Activated CD4-positive, CD25-positive, alpha-beta regulatory T cell treated with anti-CD3 and anti-CD28 coated beads, Interleukin-2, amount 50 U/mL, for 72 hours (primary cell): ENCODE data around the gene AGAP1.

Source experiments
- DNase-seq: peaks from one replicate; pipeline ENCODE4 v3.0.0; 2021

AGAP1 gene

GRCh38 chr2:235697041-235697440 is 203.2 kb downstream of the AGAP1 start:
- DNase-seq: no peak

DNA sequence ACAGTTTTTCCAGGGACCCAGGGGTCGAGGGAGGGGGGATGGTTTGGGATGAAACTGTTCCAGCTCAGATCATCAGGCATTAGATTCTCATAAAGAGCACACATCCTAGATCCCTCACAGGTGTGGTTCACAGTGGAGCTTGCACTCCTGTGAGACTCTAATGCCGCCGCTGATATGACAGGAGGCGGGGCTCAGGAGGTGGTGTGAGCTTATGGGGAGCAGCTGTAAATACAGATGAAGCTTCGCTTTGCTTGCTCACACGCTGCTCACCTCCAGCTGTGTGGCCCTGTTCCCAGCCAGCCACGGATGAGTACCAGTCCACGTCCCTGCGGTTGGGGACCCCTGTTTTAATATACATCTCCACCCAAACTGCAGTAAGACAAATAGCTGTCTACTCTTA is 204.2 kb downstream of the AGAP1 start:
- DNase-seq: no peak

GRCh38 chr2:235698491-235698890 is 204.6 kb downstream of the AGAP1 start:
- DNase-seq: no peak

DNA sequence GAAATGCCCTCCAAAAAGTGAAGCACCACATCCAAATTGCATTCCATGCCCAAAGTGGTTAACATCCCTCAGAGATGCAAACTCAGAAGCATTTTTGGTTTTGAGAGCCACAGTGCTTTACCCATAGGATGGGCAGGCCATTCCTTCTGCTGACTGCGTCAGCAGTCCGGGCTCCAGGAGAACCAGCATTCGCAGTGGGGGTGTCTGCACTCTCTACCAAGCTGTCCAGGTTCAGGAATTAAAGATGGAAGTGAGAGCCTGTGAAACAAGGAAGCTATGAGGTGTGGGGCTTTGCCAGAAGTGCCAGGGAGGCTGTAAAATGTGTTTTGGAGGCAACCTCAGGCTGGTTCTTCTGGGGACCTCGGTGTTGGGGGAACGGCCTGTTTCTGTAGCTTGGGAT is 205.7 kb downstream of the AGAP1 start:
- DNase-seq: no peak

DNA sequence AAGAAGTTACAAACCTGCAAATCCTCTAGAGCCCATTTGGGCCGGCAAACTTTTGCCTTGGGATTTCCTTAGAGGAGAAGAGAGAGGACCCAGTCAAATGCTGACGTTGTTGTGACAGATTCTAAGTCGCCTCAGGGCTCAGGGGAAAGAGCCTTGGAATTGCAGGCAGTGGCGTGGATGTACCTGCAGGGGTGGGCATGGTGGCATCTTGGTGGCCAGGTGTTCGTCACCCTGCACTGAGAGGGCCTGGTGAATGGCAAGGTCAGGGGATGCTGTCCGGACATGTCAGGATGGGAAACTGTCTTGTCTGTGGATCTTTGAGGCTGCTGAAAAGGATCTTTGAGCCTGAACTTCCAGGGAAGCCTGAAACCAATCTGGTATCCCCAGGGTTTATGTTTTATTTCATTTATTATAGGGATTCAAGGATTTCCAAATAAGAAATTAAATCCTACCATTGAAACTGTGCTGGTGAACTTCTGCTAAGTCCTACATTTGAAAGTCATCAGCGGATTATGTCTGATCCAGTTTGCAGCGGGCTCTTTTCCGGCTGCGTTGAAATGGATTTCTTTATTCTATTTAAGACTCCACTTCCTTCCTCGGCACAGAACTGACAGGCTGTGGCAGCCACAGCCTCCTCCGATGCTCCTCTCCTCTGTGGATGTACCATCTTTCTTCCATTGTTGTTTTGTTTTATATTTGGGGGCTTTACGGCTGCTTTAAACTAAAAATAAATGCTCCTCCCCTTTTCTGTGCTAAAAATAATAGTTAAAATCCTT is 207.6 kb downstream of the AGAP1 start:
- no peak for DNase-seq

GRCh38 chr2:235702186-235702585 is 208.3 kb downstream of the AGAP1 start:
- DNase-seq: no peak

DNA sequence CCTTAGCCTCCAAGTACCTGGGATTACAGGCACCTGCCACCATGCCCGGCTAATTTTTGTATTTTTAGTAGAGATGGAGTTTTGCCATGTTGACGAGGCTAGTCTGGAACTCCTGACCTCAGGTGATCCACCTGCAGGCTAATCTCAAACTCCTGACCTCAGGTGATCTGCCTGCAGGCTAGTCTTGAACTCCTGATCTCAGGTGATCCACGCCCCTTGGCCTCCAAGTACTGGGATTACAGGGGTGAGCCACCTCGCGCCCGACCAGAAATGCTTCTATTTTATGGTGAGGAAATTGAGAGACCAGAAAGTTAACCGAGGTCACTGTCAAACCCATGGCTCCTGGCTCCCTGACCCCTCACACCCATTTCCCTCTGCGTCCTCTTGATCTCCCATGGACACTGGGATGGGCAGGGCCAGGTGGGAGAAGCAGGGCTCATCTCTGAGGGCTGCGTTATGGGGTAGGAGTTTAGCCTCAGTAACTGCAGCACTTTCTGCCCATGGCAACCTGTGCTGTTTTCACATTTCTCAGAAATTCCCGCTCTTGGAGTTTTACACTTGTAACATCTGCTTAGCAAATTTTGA is 210.0 kb downstream of the AGAP1 start:
- DNase-seq: no peak

GRCh38 chr2:235705296-235705695 is 211.5 kb downstream of the AGAP1 start:
- DNase-seq: no peak

- DNase-seq: no peak
Observed at GRCh38 chr2:235706506-235706905, 212.7 kb downstream of the AGAP1 start.

DNA sequence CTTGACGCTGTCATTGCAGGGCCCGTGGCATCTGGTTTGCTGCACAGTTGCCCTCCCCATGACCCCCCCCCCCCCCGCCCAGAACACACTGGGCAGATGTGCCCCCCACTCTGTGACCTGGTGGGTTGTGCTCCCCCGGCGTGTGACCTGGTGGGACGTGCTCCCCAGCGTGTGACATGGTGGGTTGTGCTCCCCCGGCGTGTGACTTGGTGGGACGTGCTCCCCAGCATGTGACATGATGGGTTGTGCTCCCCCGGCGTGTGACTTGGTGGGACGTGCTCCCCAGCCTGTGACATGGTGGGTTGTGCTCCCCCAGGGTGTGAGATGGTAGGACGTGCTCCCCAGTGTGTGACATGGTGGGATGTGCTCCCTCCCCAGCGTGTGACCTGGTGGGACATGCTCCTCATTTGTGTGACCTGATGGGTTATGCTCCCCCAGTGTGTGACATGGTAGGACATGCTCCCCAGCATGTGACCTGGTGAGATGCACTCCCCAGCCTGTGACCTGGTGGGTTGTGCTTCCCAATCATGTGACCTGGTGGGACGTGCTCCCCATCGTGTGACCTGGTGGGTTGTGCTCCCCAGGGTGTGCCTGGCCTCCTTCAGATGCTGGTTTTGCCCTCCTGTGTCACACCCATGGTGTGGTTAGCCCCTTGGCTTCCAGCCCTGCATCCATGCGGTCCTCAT is 213.7 kb downstream of the AGAP1 start:
- no peak for DNase-seq

GRCh38 chr2:235709124-235709813 is 215.4 kb downstream of the AGAP1 start:
- DNase-seq: no peak

DNA sequence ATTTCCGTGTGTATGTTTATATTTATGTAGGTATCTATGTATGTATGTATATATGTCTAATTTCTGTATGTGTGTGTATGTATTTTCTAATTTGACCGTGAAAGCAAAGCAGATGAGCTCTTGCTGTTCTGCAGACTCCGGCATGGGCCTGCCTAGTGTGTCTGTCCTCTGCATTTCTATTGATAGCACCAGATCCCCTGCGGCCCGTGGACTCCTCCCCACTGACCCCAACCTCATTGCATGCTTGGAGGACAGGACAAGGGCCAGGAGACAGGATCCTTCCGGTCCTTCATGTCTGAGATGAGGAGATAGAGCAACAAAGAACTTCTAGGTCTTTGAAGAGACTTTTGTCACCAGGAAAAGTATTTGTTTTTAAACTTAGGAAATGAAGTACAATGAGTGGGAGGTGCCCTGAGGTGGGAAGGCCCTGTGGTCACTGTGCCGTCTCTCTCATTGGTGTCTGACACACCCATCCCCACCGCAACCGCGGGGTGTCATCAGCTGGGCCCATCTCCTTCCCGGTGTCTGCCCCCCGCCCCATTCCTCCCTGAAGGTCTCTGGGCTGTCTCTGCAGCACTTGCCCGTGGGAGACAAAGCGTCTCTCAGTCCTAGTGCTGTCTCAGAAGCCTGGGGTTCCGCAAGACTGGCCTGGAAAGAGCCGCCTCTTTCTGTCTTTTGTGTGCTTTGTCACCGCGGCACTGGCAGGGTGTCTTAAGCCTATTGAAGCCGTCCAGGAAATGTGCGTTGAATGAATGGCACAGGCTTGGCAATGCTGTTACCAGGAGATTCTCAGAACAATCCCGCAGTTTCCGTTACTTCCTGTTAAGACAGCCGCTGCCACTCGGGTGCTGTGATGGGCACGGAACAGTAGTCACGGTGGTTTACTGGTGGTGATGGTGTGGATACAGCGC is 216.4 kb downstream of the AGAP1 start:
- no peak for DNase-seq

DNA sequence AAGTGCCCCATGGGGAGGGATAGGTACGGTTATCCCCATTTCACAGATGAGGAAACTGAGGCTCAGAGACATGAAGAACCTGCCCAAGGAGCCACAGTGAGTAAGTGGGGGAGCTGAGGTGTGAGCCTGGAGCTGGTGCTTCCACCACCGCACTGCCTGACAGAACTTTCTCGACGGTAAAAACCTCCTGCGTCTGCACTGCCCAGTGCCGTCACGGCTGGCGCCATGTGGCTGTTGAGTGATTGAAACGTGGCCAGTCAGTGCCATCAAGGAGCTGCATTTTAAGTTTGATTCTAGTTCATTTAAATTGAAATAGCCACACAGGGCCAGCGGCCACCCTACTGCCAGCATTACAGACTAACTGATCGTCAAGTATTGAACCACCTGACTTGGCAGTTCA is 217.1 kb downstream of the AGAP1 start:
- no peak for DNase-seq

DNA sequence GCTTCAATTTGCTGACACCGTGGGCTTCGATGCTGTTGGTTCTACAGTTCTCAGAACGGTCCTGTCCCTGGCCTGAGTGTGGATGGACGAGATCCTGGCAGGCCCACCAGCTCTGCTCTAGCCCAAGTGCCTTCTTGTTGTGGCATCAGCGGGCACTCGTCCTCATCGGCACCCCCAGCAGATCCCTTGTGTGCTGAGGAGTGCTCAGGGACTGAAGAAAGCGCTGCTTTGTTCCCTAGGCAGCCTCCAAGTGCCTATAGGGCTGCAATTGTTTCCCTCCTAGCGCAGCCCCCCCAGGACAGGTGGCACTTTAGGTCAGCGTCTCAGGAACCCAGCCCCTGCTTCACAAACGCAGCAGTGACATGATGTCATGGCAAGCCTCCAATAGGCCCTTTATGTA is 217.7 kb downstream of the AGAP1 start:
- no peak for DNase-seq

GRCh38 chr2:235712176-235712575 is 218.3 kb downstream of the AGAP1 start:
- no peak for DNase-seq

GRCh38 chr2:235713189-235713588 is 219.3 kb downstream of the AGAP1 start:
- no peak for DNase-seq

DNA sequence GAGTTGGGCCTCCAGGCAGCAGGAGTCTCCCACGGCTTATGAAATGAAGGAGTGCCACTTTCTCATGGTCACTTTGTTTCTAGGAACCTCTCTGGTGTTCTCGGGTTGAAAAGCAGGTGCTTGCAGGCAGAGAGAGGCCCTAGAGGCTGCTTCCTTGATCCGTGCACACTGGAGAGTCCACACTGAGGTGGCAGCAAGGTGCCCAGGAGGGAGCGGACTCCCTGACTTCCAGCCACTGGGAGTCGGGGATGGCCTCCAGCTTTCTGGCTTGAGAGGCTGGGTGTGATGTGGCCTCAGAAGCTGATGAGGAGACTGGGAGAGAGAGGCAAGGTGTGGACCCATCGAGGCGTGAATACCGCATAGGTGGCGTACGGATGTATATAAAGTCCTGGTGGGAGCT is 221.8 kb downstream of the AGAP1 start:
- no peak for DNase-seq

DNA sequence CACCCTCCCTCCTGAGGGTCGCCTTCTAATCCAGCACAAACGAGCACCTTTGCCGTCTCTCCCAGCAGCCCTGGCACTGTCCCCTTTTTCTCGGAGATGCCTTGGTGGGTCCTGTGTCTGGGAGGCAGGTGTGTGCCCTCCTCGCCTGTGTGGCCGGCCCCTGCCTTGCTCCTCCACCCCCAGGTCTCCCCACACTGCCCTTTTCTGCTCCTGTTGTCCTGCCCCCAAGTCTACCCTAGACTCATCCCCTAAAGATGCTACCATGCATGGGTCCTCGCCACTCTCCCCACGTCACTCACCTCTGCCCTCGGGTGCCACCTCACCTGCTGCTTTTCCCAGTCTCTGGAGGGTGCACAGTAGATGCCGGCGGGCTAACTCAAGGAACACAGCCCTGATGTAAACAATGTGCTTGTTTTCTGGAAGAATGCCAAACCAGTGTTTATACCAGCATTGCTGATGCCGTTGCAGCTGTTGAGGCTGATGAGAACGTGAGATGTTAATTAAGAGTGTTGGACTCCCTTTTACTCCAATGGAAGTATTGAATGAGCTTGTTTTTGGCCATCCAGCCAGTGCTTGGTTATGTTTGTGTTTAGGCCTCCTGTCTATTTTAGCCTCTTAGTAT is 223.1 kb downstream of the AGAP1 start:
- no peak for DNase-seq

- no peak for DNase-seq
Observed at GRCh38 chr2:235719146-235719942, 225.5 kb downstream of the AGAP1 start.

DNA sequence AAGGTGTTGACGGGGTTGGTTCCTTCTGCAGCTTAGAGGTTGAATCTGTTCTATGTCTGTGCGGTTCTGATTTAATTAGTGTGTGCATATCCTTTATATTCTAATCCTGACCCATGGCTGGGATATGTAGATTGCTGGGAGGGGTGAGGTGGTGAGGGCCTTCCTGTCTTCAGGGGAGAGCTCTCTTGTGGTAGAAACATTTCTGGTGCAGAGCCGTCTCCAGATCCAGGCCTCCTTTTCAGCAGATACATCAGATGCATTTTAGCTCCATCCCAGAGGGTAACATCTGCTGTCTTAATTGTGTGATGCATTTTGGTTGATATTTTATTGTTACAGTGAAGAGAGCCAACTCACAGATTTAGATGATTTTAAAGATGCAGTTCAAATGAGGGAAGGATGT is 227.8 kb downstream of the AGAP1 start:
- DNase-seq: no peak

GRCh38 chr2:235722869-235723268 is 229.0 kb downstream of the AGAP1 start:
- DNase-seq: no peak
